GM18507 (cell line): Measurements from ENCODE around the gene RBBP6.
"Not testable (repeated sequence)": the region's sequence is repeated elsewhere in the genome, so short reads cannot be mapped to it uniquely, and the experiment has no call there.

ENCODE experiments used
- DNase-seq: peaks from one replicate; pipeline ENCODE4 v3.0.0; 2011; ENCODE audit warnings: low read depth; ENCODE audit not compliant: insufficient read length; ENCODE audit errors: extremely low spot score
- FAIRE-seq: peaks from 2 replicates; lab custom pipeline; 2011; peaks lifted over from hg19 to GRCh38; lab: Jason Lieb, UNC

RBBP6 gene

DNA sequence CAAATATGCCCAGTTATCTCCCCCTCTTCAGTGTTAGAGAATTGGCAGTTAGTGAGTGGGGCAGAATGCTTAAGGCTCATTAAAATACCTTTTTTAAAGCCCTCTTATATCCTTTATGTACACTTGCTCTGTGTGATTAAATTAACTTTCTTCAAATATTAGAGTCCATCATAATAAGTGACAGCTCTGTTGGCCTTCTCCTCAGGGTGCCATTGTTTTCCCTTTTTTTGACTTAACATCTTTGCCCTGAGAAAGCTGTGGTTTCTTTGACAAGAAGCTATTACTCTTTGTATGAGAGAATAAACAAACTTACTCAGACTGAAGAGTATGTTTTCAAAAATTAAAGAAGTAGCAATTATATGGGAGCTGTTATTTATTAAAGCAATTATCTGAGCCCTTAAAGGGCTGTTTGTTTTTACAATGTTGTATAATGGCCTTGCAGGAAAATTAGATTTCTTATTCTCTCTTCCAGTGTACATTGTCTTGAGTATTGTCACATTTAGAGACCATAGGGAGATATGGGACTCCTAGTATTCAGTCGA, 13.4 kb downstream of the RBBP6 start:
- FAIRE-seq (no peak), DNase-seq (no peak)

DNA sequence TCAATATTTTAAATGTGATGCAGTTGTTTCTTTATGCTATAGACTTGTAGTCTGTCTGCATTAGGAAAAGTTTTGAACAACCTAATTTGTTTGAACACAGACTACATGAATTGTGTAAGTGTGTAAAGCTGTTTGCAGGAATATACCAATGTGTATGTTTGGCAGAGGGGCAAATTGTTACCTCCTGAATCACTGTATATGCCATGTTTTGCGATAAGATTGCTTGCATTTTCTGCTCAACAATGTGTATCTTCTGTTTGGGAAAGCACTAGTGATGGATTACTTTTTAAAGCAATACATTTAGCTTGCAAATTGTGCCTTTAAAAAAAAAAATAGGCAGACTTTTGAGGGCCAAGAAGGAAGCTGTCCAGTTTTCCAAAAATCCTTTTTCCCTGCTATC, 14.6 kb downstream of the RBBP6 start:
- no peak for DNase-seq
- FAIRE-seq, result no peak

DNA sequence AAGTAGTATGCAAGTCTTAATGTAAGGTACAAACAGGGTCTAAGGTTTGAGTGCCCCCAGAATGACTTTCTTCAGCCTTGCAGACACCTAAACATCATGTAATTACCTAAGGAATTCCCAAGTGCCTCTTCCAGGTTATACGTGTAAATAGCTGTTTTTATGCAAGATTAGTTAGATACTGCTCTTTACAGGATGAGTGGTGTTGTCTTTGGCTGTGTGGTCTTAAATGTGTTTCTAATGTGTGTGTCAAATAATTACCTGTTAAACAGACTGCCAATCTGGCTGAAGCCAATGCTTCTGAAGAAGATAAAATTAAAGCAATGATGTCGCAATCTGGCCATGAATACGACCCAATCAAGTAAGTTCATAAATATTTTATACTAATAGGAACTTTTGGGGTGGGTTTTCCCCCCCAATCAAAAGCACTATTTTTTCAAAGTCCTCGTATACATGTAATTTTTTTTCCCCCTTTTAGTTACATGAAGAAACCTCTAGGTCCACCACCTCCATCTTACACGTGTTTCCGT, 16.0 kb downstream of the RBBP6 start:
- DNase-seq (no peak), FAIRE-seq (no peak)

DNA sequence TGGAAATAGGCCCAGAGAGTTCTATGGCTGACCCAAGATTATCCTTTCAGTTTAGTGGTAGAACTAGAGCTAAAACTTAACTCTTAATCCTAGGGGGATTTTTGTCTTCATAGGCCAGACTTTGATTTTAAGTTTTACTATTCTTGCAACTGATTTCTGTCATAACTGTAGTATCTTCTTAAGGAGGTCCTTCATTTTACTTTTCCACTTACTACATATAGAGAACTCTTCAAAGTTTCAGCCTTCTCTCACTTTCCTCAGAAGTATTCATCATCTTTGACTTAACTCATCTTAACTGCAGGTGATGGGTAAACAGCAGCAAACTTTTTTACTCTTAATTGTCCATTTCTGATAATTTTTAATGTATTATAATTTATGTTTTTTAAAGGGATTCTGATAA, 23.4 kb downstream of the RBBP6 start:
- no peak for DNase-seq

DNA sequence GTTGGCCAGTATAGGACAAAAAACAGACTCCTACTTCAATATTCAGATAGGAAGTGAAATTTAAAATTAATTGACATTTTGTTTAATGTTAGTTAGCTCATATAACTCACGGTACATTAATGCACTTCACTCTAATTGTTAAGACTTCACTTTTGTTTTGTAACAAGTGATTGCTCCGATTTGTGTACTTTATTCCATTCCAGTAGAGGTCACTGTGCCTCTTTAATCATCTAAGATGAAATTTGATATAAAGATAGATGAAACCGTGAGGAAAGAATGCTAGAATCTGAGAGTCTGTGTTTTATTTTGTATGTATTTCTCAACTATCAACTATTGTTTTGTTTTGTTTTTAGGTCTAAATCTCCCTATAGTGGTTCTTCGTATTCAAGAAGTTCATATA, 29.0 kb downstream of the RBBP6 start:
- FAIRE-seq (no peak), DNase-seq (no peak)

More for the DNA sequence above, 23.4 kb downstream of the RBBP6 start:
- no peak for FAIRE-seq

DNA sequence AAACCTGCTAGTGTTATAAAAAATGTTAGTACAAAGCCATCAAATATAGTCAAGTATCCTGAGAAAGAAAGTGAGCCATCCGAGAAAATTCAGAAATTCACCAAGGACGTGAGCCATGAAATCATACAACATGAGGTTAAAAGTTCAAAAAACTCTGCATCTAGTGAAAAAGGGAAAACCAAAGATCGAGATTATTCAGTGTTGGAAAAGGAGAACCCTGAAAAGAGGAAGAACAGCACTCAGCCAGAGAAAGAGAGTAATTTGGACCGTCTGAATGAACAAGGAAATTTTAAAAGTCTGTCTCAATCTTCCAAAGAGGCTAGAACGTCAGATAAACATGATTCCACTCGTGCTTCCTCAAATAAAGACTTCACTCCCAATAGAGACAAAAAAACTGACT, 31.7 kb downstream of the RBBP6 start:
- no peak for FAIRE-seq
- no peak for DNase-seq

DNA sequence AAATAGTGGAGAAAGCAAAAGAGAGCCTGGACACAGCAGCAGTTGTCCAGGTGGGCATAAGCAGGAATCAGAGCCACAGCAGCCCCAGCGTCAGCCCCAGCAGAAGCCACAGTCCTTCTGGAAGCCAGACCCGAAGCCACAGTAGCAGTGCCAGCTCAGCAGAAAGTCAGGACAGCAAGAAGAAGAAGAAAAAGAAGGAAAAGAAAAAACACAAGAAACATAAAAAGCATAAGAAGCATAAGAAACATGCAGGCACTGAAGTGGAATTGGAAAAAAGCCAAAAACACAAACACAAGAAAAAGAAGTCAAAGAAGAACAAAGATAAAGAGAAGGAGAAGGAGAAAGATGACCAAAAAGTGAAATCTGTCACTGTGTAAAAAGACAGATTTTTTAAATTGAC, 32.7 kb downstream of the RBBP6 start:
- DNase-seq, result no peak
- no peak for FAIRE-seq

DNA sequence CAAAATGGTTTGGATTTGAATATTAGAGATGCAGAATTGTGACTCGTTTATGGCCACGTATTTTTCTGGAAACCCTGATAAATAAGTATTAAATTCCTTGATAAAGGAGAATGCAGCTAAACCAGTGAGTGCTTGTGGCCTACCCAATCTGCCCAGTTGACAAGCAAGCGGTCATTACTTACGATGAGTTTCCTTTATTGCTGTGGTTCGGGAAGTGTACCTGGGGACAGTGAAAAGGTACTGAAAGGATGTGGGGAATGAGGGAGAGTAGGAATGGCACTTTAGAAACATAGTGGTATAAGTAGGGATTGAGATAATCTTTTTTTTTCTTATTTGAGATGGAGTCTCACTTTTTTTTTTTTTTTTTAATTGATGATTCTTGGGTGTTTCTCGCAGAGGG, 33.8 kb downstream of the RBBP6 start:
- FAIRE-seq, result no peak
- DNase-seq, result no peak

DNA sequence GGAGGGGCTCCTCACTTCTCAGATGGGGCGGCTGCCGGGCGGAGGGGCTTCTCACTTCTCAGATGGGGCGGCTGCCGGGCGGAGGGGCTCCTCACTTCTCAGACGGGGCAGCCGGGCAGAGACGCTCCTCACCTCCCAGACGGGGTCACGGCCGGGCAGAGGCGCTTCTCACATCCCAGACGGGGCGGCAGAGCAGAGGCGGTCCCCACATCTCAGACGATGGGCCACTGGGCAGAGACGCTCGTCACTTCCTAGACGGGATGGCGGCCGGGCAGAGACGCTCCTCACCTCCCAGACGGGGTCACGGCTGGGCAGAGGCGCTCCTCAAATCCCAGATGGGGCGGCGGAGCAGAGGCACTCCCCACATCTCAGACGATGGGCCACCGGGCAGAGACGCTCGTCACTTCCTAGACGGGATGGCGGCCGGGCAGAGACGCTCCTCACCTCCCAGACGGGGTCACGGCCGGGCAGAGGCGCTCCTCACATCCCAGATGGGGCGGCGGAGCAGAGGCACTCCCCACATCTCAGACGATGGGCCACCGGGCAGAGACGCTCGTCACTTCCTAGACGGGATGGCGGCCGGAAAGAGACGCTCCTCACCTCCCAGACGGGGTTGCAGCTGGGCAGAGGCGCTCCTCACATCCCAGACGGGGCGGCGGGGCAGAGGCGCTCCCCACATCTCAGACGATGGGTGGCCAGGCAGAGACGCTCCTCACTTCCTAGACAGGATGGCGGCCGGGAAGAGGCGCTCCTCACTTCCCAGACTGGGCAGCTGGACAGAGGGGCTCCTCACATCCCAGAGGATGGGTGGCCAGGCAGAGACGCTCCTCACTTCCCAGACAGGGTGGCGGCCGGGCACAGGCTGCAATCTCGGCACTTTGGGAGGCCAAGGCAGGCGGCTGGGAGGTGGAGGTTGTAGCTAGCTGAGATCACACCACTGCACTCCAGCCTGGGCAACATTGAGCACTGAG, 35.4 kb downstream of the RBBP6 start:
- DNase-seq, FAIRE-seq: not testable (repeated sequence)

DNA sequence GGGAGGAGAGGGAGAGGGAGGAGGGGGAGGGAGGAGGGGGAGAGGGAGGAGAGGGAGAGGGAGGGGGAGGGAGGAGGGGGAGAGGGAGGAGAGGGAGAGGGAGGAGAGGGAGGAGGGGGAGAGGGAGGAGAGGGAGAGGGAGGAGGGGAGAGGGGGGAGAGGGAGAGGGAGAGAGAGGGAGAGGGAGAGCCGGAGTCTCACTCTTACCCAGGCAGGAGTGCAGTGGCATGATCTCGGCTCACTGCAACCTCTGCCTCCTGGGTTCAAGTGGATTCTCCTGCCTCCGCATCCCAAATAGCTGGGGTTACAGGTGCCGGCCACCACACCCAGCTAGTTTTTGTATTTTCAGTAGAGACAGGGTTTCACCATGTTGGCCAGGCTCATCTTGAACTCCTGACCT, 36.4 kb downstream of the RBBP6 start:
- not testable (repeated sequence) for FAIRE-seq

DNA sequence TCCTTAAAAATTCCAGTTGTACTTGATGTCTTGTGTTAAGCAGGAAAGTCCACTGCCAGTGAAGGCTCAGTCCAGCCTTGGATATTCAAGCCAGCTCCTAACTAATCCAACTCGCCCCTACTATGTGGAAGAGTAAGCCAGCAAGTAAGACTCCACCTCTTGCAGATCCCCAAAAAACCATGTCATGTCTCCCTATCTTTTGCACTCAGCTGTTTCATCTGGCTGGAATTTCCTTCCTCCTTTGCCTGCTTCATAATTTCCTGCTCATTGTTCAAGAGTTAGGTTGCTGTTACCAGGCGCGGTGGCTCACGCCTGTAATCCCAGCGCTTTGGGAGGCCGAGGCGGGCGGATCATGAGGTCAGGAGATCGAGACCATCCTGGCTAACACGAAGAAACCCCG, 37.8 kb downstream of the RBBP6 start:
- DNase-seq (no peak), FAIRE-seq (no peak)

More for the DNA sequence above, 36.4 kb downstream of the RBBP6 start:
- not testable (repeated sequence) for DNase-seq

DNA sequence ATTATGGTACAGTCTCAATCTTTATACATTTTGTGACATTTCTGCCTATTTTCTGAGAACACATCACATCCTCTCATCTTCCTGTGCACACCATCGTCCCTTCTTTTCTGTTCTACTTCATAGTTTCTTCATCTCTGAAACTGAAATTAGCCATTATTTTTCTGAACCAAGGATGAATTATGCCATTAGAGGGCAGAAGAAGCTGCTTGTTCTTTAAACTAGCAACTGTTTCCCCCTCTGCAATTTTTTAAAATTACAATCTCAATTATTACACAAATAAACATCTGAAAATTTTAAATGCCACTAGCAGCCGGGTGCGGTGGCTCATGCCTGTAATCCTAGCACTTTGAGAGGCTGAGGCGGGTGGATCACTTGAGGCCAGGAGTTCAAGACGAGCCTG, 41.3 kb downstream of the RBBP6 start:
- FAIRE-seq, result no peak
- DNase-seq, result no peak

DNA sequence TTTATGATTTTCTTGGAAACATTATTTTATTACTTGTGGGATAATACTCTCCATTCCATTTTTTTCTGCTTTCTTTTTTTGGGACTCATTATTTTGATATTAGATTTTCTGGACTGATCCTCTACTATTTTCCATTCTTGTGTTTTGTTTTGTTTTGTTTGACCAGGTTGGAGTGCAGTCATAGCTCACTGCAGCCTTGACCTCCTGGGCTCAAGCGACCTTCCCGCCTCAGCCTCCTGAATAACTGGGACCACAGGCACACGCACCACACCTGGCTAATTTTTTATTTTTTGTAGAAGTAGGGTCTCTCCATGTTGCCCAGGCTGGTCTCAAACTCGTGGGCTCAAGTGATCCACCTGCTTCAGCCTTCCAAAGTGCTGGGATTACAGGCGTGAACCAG, 44.1 kb downstream of the RBBP6 start:
- DNase-seq (no peak), FAIRE-seq (no peak)

DNA sequence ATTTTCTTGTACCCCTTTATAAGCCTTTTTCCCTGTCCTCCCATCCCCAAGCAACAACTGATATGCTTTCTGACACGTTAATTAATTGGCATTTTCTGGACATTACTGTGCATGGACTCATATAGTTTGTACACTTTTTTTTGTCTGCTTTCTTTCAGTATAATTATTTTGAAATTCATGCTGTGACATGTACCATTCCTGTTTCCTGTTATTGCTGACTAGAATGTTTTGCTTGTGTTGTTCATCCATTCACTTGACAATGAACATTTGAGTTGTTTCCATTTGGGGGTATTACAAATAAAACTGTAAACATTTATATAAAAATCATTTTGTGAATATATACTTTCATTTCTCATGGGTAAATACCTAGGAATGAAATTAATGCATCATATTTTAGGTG, 50.6 kb downstream of the RBBP6 start:
- no peak for FAIRE-seq
- DNase-seq, result no peak

DNA sequence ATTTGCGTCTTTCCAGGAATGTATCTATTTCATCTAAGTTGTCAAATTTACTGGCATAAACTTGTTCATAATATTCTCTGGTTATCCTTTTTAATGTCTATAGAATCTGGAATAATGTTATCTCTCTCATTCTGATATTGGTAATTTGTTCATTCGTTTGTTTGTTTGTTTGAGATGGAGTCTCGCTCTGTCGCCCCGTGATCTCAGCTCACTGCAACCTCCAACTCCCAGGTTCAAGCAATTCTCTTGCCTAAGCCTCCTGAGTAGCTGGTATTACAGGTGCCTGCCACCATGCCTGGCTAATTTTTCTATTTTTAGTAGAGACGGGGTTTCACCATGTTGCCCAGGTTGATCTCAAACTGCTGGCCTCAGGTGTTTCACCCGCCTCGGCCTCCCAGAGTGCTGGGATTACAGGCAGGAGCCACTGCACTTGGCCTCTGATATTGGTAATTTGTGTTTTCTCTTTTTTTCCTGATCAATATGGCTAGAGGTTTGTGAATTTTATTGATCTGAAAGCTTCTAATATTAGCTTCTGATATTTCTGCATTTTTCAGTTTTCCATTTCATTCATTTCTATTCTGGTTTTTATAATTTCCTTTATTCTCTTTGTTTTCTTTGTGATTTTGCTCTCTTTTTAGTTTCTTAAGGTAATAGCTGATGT, 59.5 kb downstream of the RBBP6 start:
- FAIRE-seq (no peak), DNase-seq (no peak)

DNA sequence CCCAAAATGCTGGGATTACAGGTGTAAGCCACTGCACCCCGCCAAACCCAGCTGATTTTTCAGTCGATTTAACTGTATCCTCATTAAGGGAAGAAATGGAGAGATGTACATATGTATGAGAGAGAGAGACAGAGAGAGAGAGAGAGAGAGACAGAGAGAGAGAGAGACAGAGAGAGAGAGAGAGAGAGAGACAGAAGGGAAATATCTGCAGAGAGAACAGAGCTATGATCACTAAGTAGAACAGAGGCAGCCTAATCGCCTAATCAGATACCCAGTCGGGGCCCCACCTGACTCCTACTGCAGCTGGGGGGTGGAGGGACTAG, 70.0 kb downstream of the RBBP6 start:
- DNase-seq (no peak), FAIRE-seq (no peak)

DNA sequence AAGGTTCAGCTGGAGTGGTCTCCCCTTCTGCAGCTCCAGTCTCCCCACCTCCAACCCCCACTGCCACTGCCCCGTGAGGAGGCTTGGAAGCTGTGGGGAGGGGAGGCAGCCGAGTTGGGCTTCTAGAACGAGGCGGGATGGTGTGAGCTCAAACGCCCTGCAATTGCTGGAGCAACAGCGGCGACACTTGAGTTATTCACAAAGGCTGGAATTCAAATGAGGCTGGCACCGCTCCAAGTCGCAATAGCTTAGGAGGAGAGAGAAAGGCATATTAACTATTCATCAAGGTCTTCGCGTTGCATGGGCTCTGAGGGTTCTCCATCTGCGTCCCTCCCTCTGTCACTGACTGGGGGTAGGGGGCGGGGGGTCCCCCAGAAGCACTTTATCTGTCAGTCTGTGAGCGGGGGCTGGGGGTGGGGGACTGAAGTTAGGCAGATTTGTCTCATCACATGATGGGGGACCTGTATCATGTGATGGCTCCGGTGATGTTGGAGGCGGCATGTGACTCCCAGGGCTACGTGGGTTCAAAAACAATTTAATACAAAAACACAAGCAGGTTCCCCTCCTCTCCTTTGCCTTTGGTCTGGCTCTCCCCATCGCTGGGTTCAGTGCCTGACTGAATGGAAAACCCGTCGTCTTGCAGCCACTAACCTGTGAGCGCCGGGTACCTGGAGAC, 70.5 kb downstream of the RBBP6 start:
- no peak for FAIRE-seq
- no peak for DNase-seq

DNA sequence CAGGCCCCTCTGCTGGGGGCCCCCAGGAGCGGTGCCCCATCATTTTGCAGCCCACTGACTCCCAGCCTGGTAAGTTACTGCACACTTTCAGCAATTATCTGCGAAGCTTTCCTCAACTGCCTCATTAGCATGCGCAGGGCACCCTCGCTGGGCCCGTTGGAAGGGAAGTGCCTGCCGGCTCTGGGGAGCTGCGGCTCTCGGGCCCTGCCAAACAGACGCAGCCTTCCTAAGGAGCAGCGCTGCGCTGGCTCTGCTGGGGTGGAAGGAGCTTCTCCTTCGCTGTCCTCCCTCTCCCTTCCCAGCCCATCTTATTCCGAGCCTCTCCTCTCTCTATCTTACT, 71.0 kb downstream of the RBBP6 start:
- DNase-seq (no peak), FAIRE-seq (no peak)

DNA sequence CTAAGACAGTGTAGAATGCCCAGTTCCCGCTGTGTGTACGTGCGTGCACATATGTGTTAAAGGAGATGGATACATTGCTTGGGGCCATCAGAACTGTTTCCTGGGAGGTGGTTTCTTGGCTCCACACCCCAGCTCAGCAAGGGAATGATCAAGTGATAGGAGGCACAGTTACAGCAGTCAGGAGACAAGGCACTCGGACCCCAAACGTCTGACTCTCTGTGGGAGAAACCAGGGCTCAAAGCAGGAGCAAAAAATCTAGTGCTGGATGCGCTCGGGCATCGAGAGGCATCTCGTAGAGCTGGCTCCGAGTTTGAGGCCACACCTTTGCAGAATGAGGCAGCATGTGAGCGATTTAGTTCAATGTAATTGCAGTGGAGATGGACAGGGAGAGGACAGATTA, 71.9 kb downstream of the RBBP6 start:
- DNase-seq (no peak), FAIRE-seq (no peak)

DNA sequence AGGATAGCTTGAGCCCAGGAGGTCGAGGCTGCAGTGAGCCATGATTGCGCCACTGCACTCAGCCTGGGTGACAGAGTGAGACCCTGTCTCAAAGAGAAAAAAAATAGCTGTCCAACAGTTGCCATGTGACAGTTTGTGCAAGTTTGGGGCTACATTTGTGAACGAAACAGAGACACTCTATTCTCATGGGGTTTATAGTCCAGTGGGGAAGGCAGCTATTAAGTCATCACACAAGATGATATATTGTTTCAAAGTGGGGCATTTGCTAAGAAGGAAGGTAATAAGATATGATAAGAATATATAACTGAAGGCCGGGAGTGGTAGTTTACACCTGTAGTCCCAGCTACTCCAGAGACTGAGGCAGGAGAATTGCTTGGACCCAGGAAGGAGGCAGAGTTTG, 73.3 kb downstream of the RBBP6 start:
- FAIRE-seq (no peak), DNase-seq (no peak)
